ENCODE data around the gene PSG5. TPM values are rescaled to one million over a fixed set of nuclear protein-coding genes. Genes with fewer than 3 reads are reported as not detected.
"Not testable (repeated sequence)": the region's sequence is repeated elsewhere in the genome, so short reads cannot be mapped to it uniquely, and the experiment has no call there.

The PSG5 gene
- total RNA-seq: not detected in 2 replicates

- not testable (repeated sequence) for DNase-seq (ENCODE audit: low read depth, low spot score)
Observed at GRCh38 chr19:43186311-43186935, at the start of gene PSG5. TSS of gene PSG5 (minus strand) at chr19:43186536. CDS start at chr19:43186405, 131 bp downstream.

GRCh38 chr19:43235686-43236085 is 49.4 kb upstream of the PSG5 start:
- DNase-seq (ENCODE audit: low read depth, low spot score): not testable (repeated sequence)

GRCh38 chr19:43229315-43229714 is 43.0 kb upstream of the PSG5 start:
- no peak for DNase-seq (ENCODE audit: low read depth, low spot score)

- DNase-seq (ENCODE audit: low read depth, low spot score): not testable (repeated sequence)
Observed at GRCh38 chr19:43228730-43229129, 42.4 kb upstream of the PSG5 start.

GRCh38 chr19:43226986-43227385 is 40.6 kb upstream of the PSG5 start:
- not testable (repeated sequence) for DNase-seq (ENCODE audit: low read depth, low spot score)

- no peak for DNase-seq (ENCODE audit: low read depth, low spot score)
Observed at GRCh38 chr19:43224855-43225253, 38.5 kb upstream of the PSG5 start.

GRCh38 chr19:43224201-43224854 is 38.0 kb upstream of the PSG5 start:
- DNase-seq (ENCODE audit: low read depth, low spot score): not testable (repeated sequence)

GRCh38 chr19:43221891-43222290 is 35.6 kb upstream of the PSG5 start:
- DNase-seq (ENCODE audit: low read depth, low spot score): not testable (repeated sequence)

GRCh38 chr19:43219136-43219535 is 32.8 kb upstream of the PSG5 start:
- not testable (repeated sequence) for DNase-seq (ENCODE audit: low read depth, low spot score)

GRCh38 chr19:43215881-43216280 is 29.5 kb upstream of the PSG5 start:
- not testable (repeated sequence) for DNase-seq (ENCODE audit: low read depth, low spot score)

- DNase-seq (ENCODE audit: low read depth, low spot score): no peak
Observed at GRCh38 chr19:43207991-43208390, 21.7 kb upstream of the PSG5 start.

GRCh38 chr19:43207174-43207573 is 20.8 kb upstream of the PSG5 start:
- not testable (repeated sequence) for DNase-seq (ENCODE audit: low read depth, low spot score)

- not testable (repeated sequence) for DNase-seq (ENCODE audit: low read depth, low spot score)
Observed at GRCh38 chr19:43205471-43206105, 19.3 kb upstream of the PSG5 start, which contains the start of gene PSG4. TSS of gene PSG4 (minus strand) at chr19:43205638. CDS start at chr19:43205536, 102 bp downstream.

- DNase-seq (ENCODE audit: low read depth, low spot score): not testable (repeated sequence)
Observed at GRCh38 chr19:43203611-43204010, 17.3 kb upstream of the PSG5 start.

- not testable (repeated sequence) for DNase-seq (ENCODE audit: low read depth, low spot score)
Observed at GRCh38 chr19:43201891-43202290, 15.6 kb upstream of the PSG5 start.

- not testable (repeated sequence) for DNase-seq (ENCODE audit: low read depth, low spot score)
Observed at GRCh38 chr19:43201337-43201801, 15.0 kb upstream of the PSG5 start.

- not testable (repeated sequence) for DNase-seq (ENCODE audit: low read depth, low spot score)
Observed at GRCh38 chr19:43198686-43199419, 12.5 kb upstream of the PSG5 start.

GRCh38 chr19:43197666-43198397 is 11.5 kb upstream of the PSG5 start:
- DNase-seq (ENCODE audit: low read depth, low spot score): not testable (repeated sequence)

- DNase-seq (ENCODE audit: low read depth, low spot score): not testable (repeated sequence)
Observed at GRCh38 chr19:43194397-43194796, 8.1 kb upstream of the PSG5 start.

- not testable (repeated sequence) for DNase-seq (ENCODE audit: low read depth, low spot score)
Observed at GRCh38 chr19:43192381-43193155, 6.2 kb upstream of the PSG5 start.
